GM19463 (cell line): ENCODE data around the gene SERINC1.
A peak's percentile ranks its signal among the peaks of the same experiment; 100 is the strongest.

Experiments used
- ATAC-seq: cut with Tn5 transposase; IDR thresholded peaks from one replicate; pipeline ENCODE4 v1.9.1; 2021; ENCODE audit warnings: mild to moderate bottlenecking, moderate library complexity; ENCODE audit not compliant: unreplicated experiment

The SERINC1 gene

DNA sequence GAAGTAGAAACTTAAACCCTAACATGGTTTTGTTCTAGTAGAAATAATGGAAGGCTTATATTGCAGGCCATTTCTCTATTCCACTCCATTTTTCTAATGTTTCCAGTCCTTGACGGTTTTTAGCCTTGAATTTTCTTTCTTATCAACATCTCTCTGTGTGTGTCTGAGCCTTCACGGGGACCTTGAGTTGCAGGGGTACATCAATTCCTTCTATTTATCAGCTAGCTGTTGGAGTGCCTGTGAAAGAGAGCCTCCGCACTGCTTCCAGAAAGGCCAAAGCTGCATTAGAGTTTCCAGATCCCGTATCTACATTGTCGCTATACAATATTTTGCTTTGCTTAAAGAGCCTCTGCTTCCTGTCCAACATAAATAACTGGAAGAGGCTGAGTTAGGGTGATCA lies 77.6 kb downstream of the SERINC1 start:
- no peak for ATAC-seq

DNA sequence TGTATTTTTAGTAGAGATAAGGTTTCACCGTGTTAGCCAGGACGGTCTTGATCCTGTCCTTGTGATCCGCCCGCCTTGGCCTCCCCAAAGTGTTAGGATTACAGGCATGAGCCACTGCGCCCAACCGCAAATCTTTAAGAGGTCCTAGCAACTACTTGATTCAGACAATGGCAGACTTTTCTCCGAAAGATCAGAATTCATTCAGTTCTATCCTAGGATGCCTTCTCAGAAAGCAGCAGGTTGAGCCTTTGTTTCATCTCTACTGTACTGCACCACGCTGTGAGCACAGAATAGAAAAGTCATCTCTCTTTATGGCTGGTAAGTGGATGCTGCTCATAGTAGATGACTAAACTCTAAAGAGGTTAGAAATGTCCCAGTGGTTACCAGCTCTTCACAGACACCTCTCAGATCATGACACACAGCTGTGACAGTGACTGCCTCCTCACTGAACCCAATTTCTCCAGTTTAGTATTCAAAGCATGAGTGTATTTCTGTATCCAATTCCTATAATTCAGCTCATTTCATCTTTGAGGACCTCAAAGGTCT lies 78.2 kb downstream of the SERINC1 start:
- ATAC-seq, result peak; percentile 74
